Panc1 (cell line): ENCODE results near the gene CNN3. TPM values are rescaled to one million over a fixed set of nuclear protein-coding genes. Genes with fewer than 3 reads are reported as not detected.

Experiments
- ATAC-seq: fragments of 200-7000 bp; cut with Tn5 transposase; 2 replicates; pipeline ENCODE4 v1.9.1; 2020; ENCODE audit warnings: mild to moderate bottlenecking, moderate library complexity
- Bru-seq: library from RNA; stranded (reverse); fragments of 400-500 nt; gene quantifications from one replicate; lab custom pipeline; 2021; lab: Mats Ljungman, UMichigan
- BruChase-seq, 2 experiments: library from RNA; stranded (reverse); fragments of 400-500 nt; gene quantifications; one replicate each; lab custom pipeline; 2021; lab: Mats Ljungman, UMichigan
- BruUV-seq: library from RNA; stranded (reverse); fragments of 400-500 nt; replicated peaks from 2 replicates; lab custom pipeline; 2021; lab: Mats Ljungman, UMichigan
- CTCF ChIA-PET: fragments of 300-600 bp; sonication (Branson Sonifier 250); formaldehyde crosslinking; loops from one replicate; lab custom pipeline; 2022; ENCODE audit warnings: antibody characterized with exemption; lab: Charles Lee
- POLR2A ChIA-PET: fragments of 300-600 bp; sonication (Branson Sonifier 250); formaldehyde crosslinking; loops from one replicate; lab custom pipeline; 2022; ENCODE audit warnings: antibody characterized with exemption; lab: Charles Lee
- DNase-seq: peaks from one replicate; pipeline ENCODE4 v3.0.0-alpha.2; 2010; ENCODE audit warnings: low read depth, low spot score
- H3K27ac ChIP-seq: 2 replicates; pipeline ENCODE4 v1.5.1; 2011; ENCODE audit warnings: mild to moderate bottlenecking, low read length, inconsistent platforms
- H3K27me3 ChIP-seq: fragments of 200-500 bp; sonication (Bioruptor generic); 2 replicates; pipeline ENCODE4 v1.6.0; 2014; ENCODE audit warnings: low read length, inconsistent platforms; ENCODE audit not compliant: control insufficient read depth, insufficient read depth
- H3K36me3 ChIP-seq: fragments of 200-500 bp; sonication (Bioruptor generic); 2 replicates; pipeline ENCODE4 v1.5.1; 2014; ENCODE audit warnings: inconsistent platforms, mild to moderate bottlenecking, low read length, moderate library complexity; ENCODE audit not compliant: control insufficient read depth, insufficient read depth
- H3K4me1 ChIP-seq: 2 replicates; pipeline ENCODE4 v1.5.1; 2011; ENCODE audit warnings: inconsistent platforms, mild to moderate bottlenecking, low read length, moderate library complexity; ENCODE audit not compliant: control insufficient read depth, insufficient read depth
- H3K4me3 ChIP-seq, 2 experiments: 2 replicates each; pipeline ENCODE4 v1.5.1; 2011 to 2012; ENCODE audit warnings: low read depth in 2 of 2, low read length in 2 of 2, mild to moderate bottlenecking in 2 of 2, inconsistent platforms in 1 of 2, moderate library complexity in 1 of 2
- H3K9me3 ChIP-seq: fragments of 200-500 bp; sonication (Bioruptor generic); 2 replicates; pipeline ENCODE4 v1.5.1; 2014; ENCODE audit warnings: low read depth, mild to moderate bottlenecking, inconsistent platforms, low read length, moderate library complexity; ENCODE audit not compliant: control insufficient read depth, insufficient read depth
- CTCF ChIP-seq: fragments of 450-650 bp; IDR thresholded peaks from 2 replicates; pipeline ENCODE4 v1.5.1; 2017; ENCODE audit warnings: mild to moderate bottlenecking
- POLR2AphosphoS5 ChIP-seq: IDR thresholded peaks from 2 replicates; pipeline ENCODE4 v1.6.1; 2012; ENCODE audit warnings: mild to moderate bottlenecking, low read depth, low read length, moderate library complexity
- REST ChIP-seq, 2 experiments: IDR thresholded peaks; 2 replicates each; pipeline ENCODE4 v1.6.1; 2011 to 2012; ENCODE audit warnings: low read depth in 2 of 2, control low read depth in 1 of 2, low read length in 1 of 2, mild to moderate bottlenecking in 1 of 2, moderate library complexity in 1 of 2; ENCODE audit not compliant: insufficient read depth in 1 of 2
- SIN3A ChIP-seq: IDR thresholded peaks from 2 replicates; pipeline ENCODE4 v1.6.1; 2012; ENCODE audit warnings: low read depth, mild to moderate bottlenecking, low read length, moderate library complexity, borderline replicate concordance; ENCODE audit not compliant: insufficient read depth
- in situ Hi-C: cut with HindIII; loops from 2 replicates; pipeline ENCODE4 v1.10.0; 2016; ENCODE audit warnings: low sequenced_read_pairs, low pct_unique_long_range_greater_than_20kb
- intact Hi-C: fragments of 100-400 bp; cut with micrococcal nuclease; formaldehyde crosslinking; loops from one replicate; pipeline ENCODE4 v1.10.0; 2022; ENCODE audit not compliant: unreplicated experiment
- long read RNA-seq: library from polyadenylated mRNA; unstranded; transcript quantifications from one replicate; pipeline ENCODE4 v2.0.0, GENCODE V29; 2021; ENCODE audit not compliant: unreplicated experiment
- polyA plus RNA-seq: library from polyadenylated mRNA; unstranded; fragments of >200 nt; gene quantifications from one replicate; pipeline ENCODE4 v1.2.1, GENCODE V29; 2012; ENCODE audit warnings: missing spikeins; ENCODE audit not compliant: insufficient read length
- total RNA-seq: library from RNA; stranded (reverse); gene quantifications from one replicate; pipeline ENCODE4 v1.2.1, GENCODE V29; 2021; ENCODE audit not compliant: unreplicated experiment

CNN3 gene
- total RNA-seq (72.3 TPM), Bru-seq, nascent RNA (percentile 78 among the genes with signal in this experiment), BruChase-seq, experiment 1, labeled RNA remaining after a 2-hour chase (percentile 73 among the genes with signal in this experiment), BruChase-seq, experiment 2, labeled RNA remaining after a 6-hour chase (percentile 84 among the genes with signal in this experiment)
- polyA plus RNA-seq, result 40.7 TPM
- long read RNA-seq, transcript CNN3-201 (7 exons, 2,165 nt), result major isoform, 266 of 281 reads
- long read RNA-seq, partial matches to known transcripts, result 2 of 281 reads
- long read RNA-seq, other reads (novel, unspliced or antisense), result 13 of 281 reads

DNA sequence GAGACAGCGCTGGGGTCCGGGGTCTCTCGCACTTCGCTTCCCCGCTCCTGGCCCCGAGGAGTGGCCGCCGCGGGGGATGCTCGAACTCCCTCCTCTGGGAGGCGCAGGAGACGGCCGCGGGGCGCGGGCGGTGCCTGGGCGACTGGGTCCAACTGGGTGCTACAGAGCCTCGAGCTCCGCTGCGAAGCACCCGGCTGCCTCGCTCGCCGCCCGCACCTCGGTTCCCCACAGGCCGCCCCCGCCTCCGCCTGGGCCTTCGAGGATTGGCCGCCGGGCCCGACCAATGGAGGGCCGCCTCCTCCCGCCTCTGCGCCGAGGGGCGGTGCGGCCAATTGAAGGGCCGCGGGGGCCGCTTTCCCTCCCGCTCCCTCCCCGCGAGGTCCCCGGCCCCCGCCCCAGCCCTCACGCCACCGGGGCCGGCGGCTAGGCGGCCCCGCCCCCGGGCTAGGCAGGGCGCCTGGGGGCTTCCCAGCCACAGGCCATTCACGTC is at the start of gene CNN3:
TSS of gene CNN3 (minus strand) at position 196 of the 490 bp plus-strand sequence. CDS start 216 bp downstream, outside the sequence.
- no peaks in the 10 kb centered on the region for H3K27me3 ChIP-seq
- in situ Hi-C loops (no loop called here), intact Hi-C loops (loop anchor here (5.0 to 10.0 kb wide), 2 partner anchors 62 to 115 kb away; no protein-coding TSS in a partner anchor)
- ChIA-PET CTCF (interaction anchor here (1.1 kb wide), 1 partner anchor 115 kb away, joined by 7 read pairs; no protein-coding TSS in a partner anchor), POLR2A (interaction anchor here (0.8 kb wide), 1 partner anchor 39 kb away, joined by 4 read pairs; no protein-coding TSS in a partner anchor)
- TF ChIP-seq CTCF (no peak), POLR2AphosphoS5 (peak; percentile 71), SIN3A (0 out of 2 replicates have a peak, but pooled peaks have one; percentile 37)
- H3K4me3 ChIP-seq, result peak within 1 kb of the TSS; percentile 75
- no TSS peak for BruUV-seq
- peaks cover 4% of the 10 kb centered on the region; the same call in 1 of the 2 replicates for H3K36me3 ChIP-seq
- peak; percentile 94 for ATAC-seq
- no peaks in the 10 kb centered on the region for H3K9me3 ChIP-seq
- peak within 1 kb of the TSS; percentile 88 for H3K27ac ChIP-seq
- peaks cover 18% of the 10 kb centered on the region for H3K4me1 ChIP-seq
- DNase-seq, result no peak

- no peak for TF ChIP-seq REST (IDR thresholded peaks at IDR 0.05; ENCODE audit: insufficient read depth in 1 of 2, low read depth in 2 of 2, low read length in 1 of 2)
- TF ChIP-seq CTCF, result no peak
- no peak for TF ChIP-seq SIN3A
- no peak for TF ChIP-seq POLR2AphosphoS5
- ChIA-PET POLR2A (no interaction called here), CTCF (no interaction called here)
- Histone ChIP-seq H3K4me3 (no peak overlapping the region), H3K4me1 (no peaks in the 10 kb centered on the region), H3K9me3 (no peaks in the 10 kb centered on the region), H3K36me3 (no peaks in the 10 kb centered on the region), H3K27ac (no peak overlapping the region), H3K27me3 (no peaks in the 10 kb centered on the region)
- no TSS peak for BruUV-seq
- ATAC-seq (no peak), DNase-seq (no peak)
- intact Hi-C loops, result no loop called here
- in situ Hi-C loops, result no loop called here
Observed at GRCh38 chr1:94974824-94975223, 47.9 kb upstream of the CNN3 start.
